H1 (cell line): ENCODE results near the gene ZNF512. TPM values are rescaled to one million over a fixed set of nuclear protein-coding genes. Genes with fewer than 3 reads are reported as not detected.

ENCODE experiments used
- CTCF ChIA-PET: fragments of 300-600 bp; sonication (Branson Sonifier 250); formaldehyde crosslinking; loops from one replicate; lab custom pipeline; 2021; ENCODE audit not compliant: partially characterized antibody; lab: Charles Lee
- POLR2A ChIA-PET: fragments of 300-600 bp; sonication (Branson Sonifier 250); formaldehyde crosslinking; loops from one replicate; lab custom pipeline; 2021; ENCODE audit warnings: inconsistent platforms; ENCODE audit not compliant: partially characterized antibody; lab: Charles Lee
- DNase-seq, 2 experiments: peaks; one replicate each; pipeline versions ENCODE4 v3.0.0 to v3.0.0-alpha.2; 2010 to 2022; ENCODE audit warnings: low spot score in 2 of 2, low read depth in 1 of 2, mixed read lengths in 1 of 2
- FAIRE-seq: peaks from 2 replicates; lab custom pipeline; 2011; peaks lifted over from hg19 to GRCh38; lab: Jason Lieb, UNC
- H2AFZ ChIP-seq: 2 replicates; pipeline ENCODE4 v1.8.1; 2012; ENCODE audit warnings: low read length, inconsistent platforms
- H2AK5ac ChIP-seq: 2 replicates; pipeline ENCODE4 v1.6.1; 2013; ENCODE audit warnings: low read depth, low read length
- H2BK120ac ChIP-seq: replicated peaks from 2 replicates; pipeline ENCODE3; 2013; ENCODE audit warnings: low read depth, low read length, inconsistent platforms
- H2BK12ac ChIP-seq: 2 replicates; pipeline ENCODE4 v1.6.1; 2013; ENCODE audit warnings: low read depth, low read length
- H2BK15ac ChIP-seq: 2 replicates; pipeline ENCODE4 v1.6.1; 2013; ENCODE audit warnings: low read length
- H2BK20ac ChIP-seq: 2 replicates; pipeline ENCODE4 v1.6.1; 2013; ENCODE audit warnings: low read length
- H2BK5ac ChIP-seq: 2 replicates; pipeline ENCODE4 v1.6.1; 2013; ENCODE audit warnings: low read depth, low read length
- H3K14ac ChIP-seq: 2 replicates; pipeline ENCODE4 v1.6.1; 2013; ENCODE audit warnings: inconsistent platforms; ENCODE audit not compliant: insufficient read length
- H3K18ac ChIP-seq: 2 replicates; pipeline ENCODE4 v1.6.1; 2013; ENCODE audit warnings: low read length; ENCODE audit errors: extremely low read depth
- H3K23ac ChIP-seq: 2 replicates; pipeline ENCODE4 v1.6.1; 2013; ENCODE audit warnings: inconsistent platforms; ENCODE audit not compliant: insufficient read length
- H3K23me2 ChIP-seq: 2 replicates; pipeline ENCODE4 v1.6.1; 2013; ENCODE audit warnings: low read depth, low read length
- H3K27ac ChIP-seq: 2 replicates; pipeline ENCODE4 v1.6.1; 2011; ENCODE audit warnings: low read depth, low read length, inconsistent platforms
- H3K27me3 ChIP-seq, 4 experiments: replicated peaks in 1 of 4; 1 replicate in 1 of 4; 2 replicates in 3 of 4; pipeline versions ENCODE4 v1.6.1 to v1.8.1; 2011 to 2013; ENCODE audit warnings: low read length in 3 of 4, mild to moderate bottlenecking in 3 of 4, inconsistent platforms in 2 of 4, mixed read lengths in 2 of 4, moderate library complexity in 1 of 4; ENCODE audit not compliant: control insufficient read depth in 3 of 4, insufficient read depth in 3 of 4; ENCODE audit errors: extremely low read depth in 1 of 4
- H3K36me3 ChIP-seq, 4 experiments: 2 replicates each; pipeline versions ENCODE4 v1.6.1 to v1.8.1; 2011 to 2013; ENCODE audit warnings: mild to moderate bottlenecking in 4 of 4, low read length in 3 of 4, moderate library complexity in 2 of 4, control low read depth in 1 of 4, inconsistent platforms in 1 of 4; ENCODE audit not compliant: insufficient read depth in 4 of 4, control insufficient read depth in 2 of 4
- H3K4ac ChIP-seq: replicated peaks from 2 replicates; pipeline ENCODE3; 2013; ENCODE audit warnings: low read length, low read depth, mixed read lengths, inconsistent platforms; ENCODE audit not compliant: insufficient read length
- H3K4me1 ChIP-seq, 4 experiments: replicated peaks in 1 of 4; 1 replicate in 1 of 4; 2 replicates in 3 of 4; pipeline versions ENCODE4 v1.6.1 to v1.8.1; 2011 to 2013; ENCODE audit warnings: low read length in 3 of 4, inconsistent platforms in 2 of 4, mixed read lengths in 1 of 4; ENCODE audit not compliant: insufficient read depth in 4 of 4, control insufficient read depth in 3 of 4
- H3K4me2 ChIP-seq, 2 experiments: 2 replicates each; pipeline versions ENCODE4 v1.6.1 to v1.8.1; 2011 to 2013; ENCODE audit warnings: low read depth in 2 of 2, low read length in 2 of 2, control low read depth in 1 of 2, inconsistent platforms in 1 of 2, mild to moderate bottlenecking in 1 of 2; ENCODE audit not compliant: insufficient read depth in 1 of 2
- H3K4me3 ChIP-seq, 4 experiments: fragments of 200-600, 300-600 bp in 1 of 4; sonication (generic), shearing (Covaris generic), sonication (Bioruptor Twin) in 1 of 4; 2 replicates each; pipeline versions ENCODE4 v1.5.1 to v1.8.1; 2011 to 2016; ENCODE audit warnings: low read length in 4 of 4, low read depth in 3 of 4, control low read depth in 2 of 4, inconsistent platforms in 2 of 4, mild to moderate bottlenecking in 2 of 4, mixed read lengths in 1 of 4, moderate library complexity in 1 of 4; ENCODE audit not compliant: insufficient read depth in 2 of 4; ENCODE audit errors: extremely low read depth in 1 of 4
- H3K56ac ChIP-seq: replicated peaks from 2 replicates; pipeline ENCODE3; 2013; ENCODE audit warnings: low read depth, mild to moderate bottlenecking, mixed read lengths, low read length, inconsistent platforms; ENCODE audit not compliant: insufficient read length
- H3K79me1 ChIP-seq: 2 replicates; pipeline ENCODE4 v1.6.1; 2013; ENCODE audit warnings: low read depth, low read length, control low read depth
- H3K79me2 ChIP-seq, 2 experiments: 2 replicates each; pipeline versions ENCODE4 v1.6.1 to v1.8.1; 2012 to 2013; ENCODE audit warnings: low read length in 2 of 2, mild to moderate bottlenecking in 2 of 2, inconsistent platforms in 1 of 2; ENCODE audit not compliant: insufficient read depth in 2 of 2, control insufficient read depth in 1 of 2
- H3K9ac ChIP-seq, 4 experiments: replicated peaks in 1 of 4; 1 replicate in 1 of 4; 2 replicates in 3 of 4; pipeline versions ENCODE4 v1.6.1 to v1.8.1; 2011 to 2013; ENCODE audit warnings: low read depth in 3 of 4, low read length in 3 of 4, control low read depth in 2 of 4, mild to moderate bottlenecking in 2 of 4, moderate library complexity in 2 of 4, inconsistent platforms in 1 of 4; ENCODE audit errors: extremely low read depth in 1 of 4
- H3K9me3 ChIP-seq, 2 experiments: 2 replicates each; pipeline versions ENCODE4 v1.6.1 to v1.8.1; 2012 to 2013; ENCODE audit warnings: mild to moderate bottlenecking in 2 of 2, moderate library complexity in 2 of 2, control low read depth in 1 of 2, inconsistent platforms in 1 of 2, low read depth in 1 of 2, low read length in 1 of 2, mixed read lengths in 1 of 2; ENCODE audit not compliant: insufficient read depth in 2 of 2
- H4K20me1 ChIP-seq, 2 experiments: replicated peaks in 1 of 2; 2 replicates each; pipeline versions ENCODE3 to v1.8.1; 2011 to 2013; ENCODE audit warnings: inconsistent platforms in 2 of 2, low read length in 2 of 2, mild to moderate bottlenecking in 1 of 2; ENCODE audit not compliant: insufficient read depth in 2 of 2, control insufficient read depth in 1 of 2
- H4K5ac ChIP-seq: 2 replicates; pipeline ENCODE4 v1.6.1; 2013; ENCODE audit warnings: low read length, low read depth, mixed read lengths, inconsistent platforms; ENCODE audit not compliant: insufficient read length
- H4K8ac ChIP-seq: 2 replicates; pipeline ENCODE4 v1.8.0; 2013; ENCODE audit warnings: mild to moderate bottlenecking, moderate library complexity, low read length, inconsistent platforms; ENCODE audit not compliant: insufficient read depth; ENCODE audit errors: extremely low read depth
- H4K91ac ChIP-seq: replicated peaks from 2 replicates; pipeline ENCODE3; 2013; ENCODE audit warnings: low read length, mixed read lengths, inconsistent platforms; ENCODE audit not compliant: insufficient read length
- CEBPB ChIP-seq: IDR thresholded peaks from 2 replicates; pipeline ENCODE4 v1.6.1; 2012; ENCODE audit warnings: low read depth, low read length
- CTCF ChIP-seq, 3 experiments: IDR thresholded peaks; 1 replicate in 2 of 3; 2 replicates in 1 of 3; pipeline versions ENCODE4 v1.5.1 to v1.6.1; 2011; ENCODE audit warnings: low read length in 3 of 3, mild to moderate bottlenecking in 3 of 3, inconsistent platforms in 2 of 3, low read depth in 1 of 3, moderate library complexity in 1 of 3; ENCODE audit not compliant: insufficient read depth in 1 of 3; ENCODE audit errors: control extremely low read depth in 1 of 3
- EP300 ChIP-seq, 2 experiments: IDR thresholded peaks; 1 replicate in 1 of 2; 2 replicates in 1 of 2; pipeline ENCODE4 v1.6.1; 2011 to 2012; ENCODE audit warnings: low read depth in 2 of 2, low read length in 2 of 2, mild to moderate bottlenecking in 2 of 2, borderline replicate concordance in 1 of 2, inconsistent platforms in 1 of 2, moderate library complexity in 1 of 2
- FOSL1 ChIP-seq: IDR thresholded peaks from 2 replicates; pipeline ENCODE4 v1.6.1; 2011; ENCODE audit warnings: mild to moderate bottlenecking, low read depth, low read length, moderate library complexity; ENCODE audit not compliant: insufficient read depth
- GTF2F1 ChIP-seq: IDR thresholded peaks from 2 replicates; pipeline ENCODE4 v1.6.1; 2012; ENCODE audit warnings: low read depth, low read length, improper control_type of control experiment, borderline replicate concordance
- KDM5A ChIP-seq: fragments of 200-600 bp; IDR thresholded peaks from 2 replicates; pipeline ENCODE4 v1.7.1; 2012; ENCODE audit warnings: mild to moderate bottlenecking, low read length, inconsistent platforms, mixed read lengths
- MAFK ChIP-seq: IDR thresholded peaks from 2 replicates; pipeline ENCODE4 v1.6.1; 2012; ENCODE audit warnings: low read depth, mild to moderate bottlenecking, improper control_type of control experiment, low read length
- PHF8 ChIP-seq: fragments of 200-600 bp; sonication (generic); conservative IDR thresholded peaks from 2 replicates; pipeline ENCODE4 v1.7.1; 2012; ENCODE audit warnings: low read depth, mild to moderate bottlenecking, inconsistent platforms, low read length, moderate library complexity
- RBBP5 ChIP-seq: IDR thresholded peaks from 2 replicates; pipeline ENCODE4 v1.7.1; 2012; ENCODE audit warnings: low read depth, mild to moderate bottlenecking, inconsistent platforms, low read length, moderate library complexity, borderline replicate concordance
- SIX5 ChIP-seq: IDR thresholded peaks from 2 replicates; pipeline ENCODE4 v1.6.1; 2011; ENCODE audit warnings: mild to moderate bottlenecking, low read depth, low read length
- SP2 ChIP-seq: IDR thresholded peaks from 2 replicates; pipeline ENCODE4 v1.6.1; 2012; ENCODE audit warnings: mild to moderate bottlenecking, low read length, inconsistent platforms
- YY1 ChIP-seq: IDR thresholded peaks from 2 replicates; pipeline ENCODE4 v1.6.1; 2011; ENCODE audit warnings: low read depth, mild to moderate bottlenecking, low read length
- ZNF274 ChIP-seq: IDR thresholded peaks from 2 replicates; pipeline ENCODE4 v1.7.0; 2012; ENCODE audit warnings: low read length, borderline replicate concordance; ENCODE audit errors: extremely low read depth
- WGBS, 2 experiments: shearing (Covaris generic) in 1 of 2; methylation state at CpG; one replicate each; pipeline versions ENCODE4 v1.1.6 to v1.1.7; 2013 to 2015; ENCODE audit warnings: low lambda C conversion rate in 2 of 2, mixed read lengths in 2 of 2, inconsistent platforms in 1 of 2, low coverage in 1 of 2, missing lambda C conversion rate in 1 of 2; ENCODE audit not compliant: insufficient replicate concordance in 2 of 2, insufficient coverage in 1 of 2, insufficient read length in 1 of 2; ENCODE audit errors: extremely low coverage in 1 of 2, missing lambda C conversion rate in 1 of 2; 5-methylcytosine and 5-hydroxymethylcytosine counted together
- polyA plus RNA-seq, 7 experiments: library from polyadenylated mRNA; depleted of rRNA in 3 of 7; stranded (reverse) in 5 of 7; unstranded in 2 of 7; fragments of >200 nt in 5 of 7; fragments of 200-250 nt in 2 of 7; gene quantifications; 1 replicate in 5 of 7; 2 replicates in 1 of 7; 4 replicates in 1 of 7; pipeline versions ENCODE4 v1.2.1 to v1.2.3, GENCODE V29; 2011 to 2013; ENCODE audit warnings: missing spikeins in 2 of 7, mixed read lengths in 2 of 7
- total RNA-seq: library from RNA; stranded (reverse); fragmentation: NEBNext Ultra II Directional; extraction: Animal tissue kit (Norgen Biotek cat#: 25700); gene quantifications from 2 replicates; pipeline ENCODE4 v1.2.1, GENCODE V29; 2021

Gene ZNF512
- total and polyA plus RNA-seq, 2 of the 8 experiments (the other 6 are each of a cell fraction or from before 2014, with no cell fraction given) = 17.6 to 37.9 TPM

GRCh38 chr2:27566628-27567027 lies 16.2 kb upstream of the ZNF512 start:
- POLR2A ChIA-PET = no interaction called here
- no peaks in the 10 kb centered on the region for H3K36me3 ChIP-seq
- no peak overlapping the region for H2BK15ac ChIP-seq
- no peak overlapping the region for H3K4me2 ChIP-seq
- WGBS, 2 experiments = 70% methylated on average over 2 of the region's 2 CpGs; no CpG with 5 or more reads in 1 of the 2 experiments
- H3K56ac ChIP-seq = no peak overlapping the region
- no peak overlapping the region for H4K5ac ChIP-seq
- no peaks in the 10 kb centered on the region for H3K4me1 ChIP-seq
- H3K18ac ChIP-seq = no peak overlapping the region
- CTCF ChIA-PET = no interaction called here
- no peaks in the 10 kb centered on the region for H3K23me2 ChIP-seq
- H3K9ac ChIP-seq = no peak overlapping the region
- H4K20me1 ChIP-seq = no peaks in the 10 kb centered on the region
- H3K79me1 ChIP-seq = no peaks in the 10 kb centered on the region
- no peak for FAIRE-seq
- H4K8ac ChIP-seq = no peak overlapping the region
- H3K79me2 ChIP-seq = no peaks in the 10 kb centered on the region
- no peak overlapping the region for H2AFZ ChIP-seq
- no peak overlapping the region for H4K91ac ChIP-seq
- no peak overlapping the region for H3K4me3 ChIP-seq
- H2BK12ac ChIP-seq = no peak overlapping the region
- H3K27me3 ChIP-seq = peaks cover 0 to 4% (median under 1%) of the 10 kb centered on the region in 4 experiments; a peak in 2 of 7 replicates
- no peak overlapping the region for H2AK5ac ChIP-seq
- H2BK20ac ChIP-seq = no peak overlapping the region
- no peak overlapping the region for H3K27ac ChIP-seq
- no peak overlapping the region for H2BK120ac ChIP-seq
- no peak overlapping the region for H2BK5ac ChIP-seq
- H3K4ac ChIP-seq = no peak overlapping the region
- H3K14ac ChIP-seq = no peak overlapping the region
- no peaks in the 10 kb centered on the region for H3K9me3 ChIP-seq
- no peak for DNase-seq
- H3K23ac ChIP-seq = no peak overlapping the region
- TF ChIP-seq YY1 = no peak
- no peak for TF ChIP-seq ZNF274
- no peak for TF ChIP-seq CTCF (IDR thresholded peaks at IDR 0.05; ENCODE audit: control extremely low read depth in 1 of 3, insufficient read depth in 1 of 3, low read depth in 1 of 3, low read length in 3 of 3)
- TF ChIP-seq GTF2F1 = no peak
- TF ChIP-seq RBBP5 = no peak
- TF ChIP-seq PHF8 = no peak
- no peak for TF ChIP-seq MAFK
- TF ChIP-seq FOSL1 = no peak
- no peak for TF ChIP-seq SIX5
- no peak for TF ChIP-seq SP2
- no peak for TF ChIP-seq CEBPB
- TF ChIP-seq KDM5A = no peak
- no peak for TF ChIP-seq EP300 (IDR thresholded peaks at IDR 0.05; ENCODE audit: borderline replicate concordance in 1 of 2, low read depth in 2 of 2, low read length in 2 of 2)
